GM12878 (cell line): ENCODE data around the gene RNF175. TPM values are rescaled to one million over a fixed set of nuclear protein-coding genes. Genes with fewer than 3 reads are reported as not detected.

Experiments
- ATAC-seq: fragments of 200-7000 bp; cut with Tn5 transposase; 3 replicates; pipeline ENCODE4 v1.9.1; 2020; ENCODE audit warnings: mild to moderate bottlenecking, moderate library complexity
- BruUV-seq: library from RNA; stranded (reverse); fragments of 400-500 nt; replicated peaks from 2 replicates; lab custom pipeline; 2021; lab: Mats Ljungman, UMichigan
- CTCF ChIA-PET: fragments of 300-600 bp; sonication (Branson Sonifier 250); formaldehyde crosslinking; extraction: SDS; loops from one replicate; lab custom pipeline; 2021; ENCODE audit warnings: inconsistent platforms; lab: Yijun Ruan, JAX
- POLR2A ChIA-PET: fragments of 350-600 bp; formaldehyde crosslinking; extraction: SDS; loops from one replicate; lab custom pipeline; 2021; ENCODE audit warnings: inconsistent platforms; lab: Charles Lee
- RAD21 ChIA-PET: fragments of 300-600 bp; sonication (Branson Sonifier 250); formaldehyde crosslinking; loops from one replicate; lab custom pipeline; 2023; ENCODE audit warnings: antibody characterized with exemption; ENCODE audit not compliant: unreplicated experiment; lab: Charles Lee
- SMC1A ChIA-PET: fragments of 300-600 bp; sonication (Branson Sonifier 250); formaldehyde crosslinking; loops from one replicate; lab custom pipeline; 2023; ENCODE audit not compliant: unreplicated experiment, uncharacterized antibody; lab: Charles Lee
- DNase-seq: peaks from one replicate; pipeline ENCODE4 v3.0.0-alpha.2; 2011; ENCODE audit warnings: low read depth, low spot score
- FAIRE-seq: peaks from 3 replicates; lab custom pipeline; 2011; peaks lifted over from hg19 to GRCh38; lab: Jason Lieb, UNC
- H2AFZ ChIP-seq: 2 replicates; pipeline ENCODE4 v1.6.0; 2011; ENCODE audit warnings: low read depth, low read length, control low read depth; ENCODE audit not compliant: control insufficient read depth
- H3K27ac ChIP-seq: 2 replicates; pipeline ENCODE4 v1.5.1; 2011; ENCODE audit warnings: control low read depth; ENCODE audit not compliant: control insufficient read depth, insufficient read depth
- H3K27me3 ChIP-seq, 2 experiments: replicated peaks in 1 of 2; 2 replicates each; pipeline versions ENCODE4 v1.6.0 to v1.6.1; 2011; ENCODE audit warnings: low read length in 1 of 2; ENCODE audit not compliant: control insufficient read depth in 2 of 2, insufficient read depth in 2 of 2
- H3K36me3 ChIP-seq, 2 experiments: 2 replicates each; pipeline ENCODE4 v1.5.1; 2011; ENCODE audit warnings: low read length in 1 of 2; ENCODE audit not compliant: control insufficient read depth in 2 of 2, insufficient read depth in 2 of 2
- H3K4me1 ChIP-seq: 2 replicates; pipeline ENCODE4 v1.6.1; 2011; ENCODE audit warnings: mild to moderate bottlenecking, low read length, moderate library complexity, mixed read lengths; ENCODE audit not compliant: control insufficient read depth, insufficient read depth
- H3K4me2 ChIP-seq: 2 replicates; pipeline ENCODE4 v1.6.0; 2011; ENCODE audit warnings: control low read depth; ENCODE audit not compliant: control insufficient read depth, insufficient read depth
- H3K4me3 ChIP-seq: fragments of 200-600 bp; sonication (generic); 2 replicates; pipeline ENCODE4 v1.5.1; 2016
- H3K79me2 ChIP-seq: 2 replicates; pipeline ENCODE4 v1.6.0; 2011; ENCODE audit warnings: low read length; ENCODE audit not compliant: control insufficient read depth, insufficient read depth
- H3K9ac ChIP-seq: 2 replicates; pipeline ENCODE4 v1.8.0; 2011; ENCODE audit warnings: low read length, control low read depth, mixed read lengths; ENCODE audit not compliant: control insufficient read depth, insufficient read depth
- H3K9me3 ChIP-seq: replicated peaks from 3 replicates; pipeline ENCODE4 v1.5.1; 2011; ENCODE audit warnings: mild to moderate bottlenecking, low read length; ENCODE audit not compliant: control insufficient read depth, insufficient read depth
- H4K20me1 ChIP-seq: 2 replicates; pipeline ENCODE4 v1.6.0; 2011; ENCODE audit not compliant: control insufficient read depth, insufficient read depth
- ASH2L ChIP-seq: fragments of 300-600, 200-600 bp; sonication (generic); IDR thresholded peaks from 2 replicates; pipeline ENCODE4 v1.6.1; 2017; ENCODE audit warnings: low read depth, mild to moderate bottlenecking, borderline replicate concordance
- ATF3 ChIP-seq: IDR thresholded peaks from 2 replicates; pipeline ENCODE4 v1.6.1; 2011; ENCODE audit warnings: low read depth, mild to moderate bottlenecking, low read length, moderate library complexity, borderline replicate concordance; ENCODE audit errors: extremely low read depth
- BACH1 ChIP-seq: fragments of 450-650 bp; IDR thresholded peaks from 2 replicates; pipeline ENCODE4 v1.6.1; 2017; ENCODE audit warnings: mild to moderate bottlenecking, borderline replicate concordance
- CEBPZ ChIP-seq: fragments of 150-350 bp; IDR thresholded peaks from 2 replicates; pipeline ENCODE4 v1.6.1; 2016; ENCODE audit warnings: low read depth, low read length
- E2F8 ChIP-seq: fragments of 450-650 bp; IDR thresholded peaks from 2 replicates; pipeline ENCODE4 v1.6.1; 2018; ENCODE audit warnings: mild to moderate bottlenecking, low read depth, moderate library complexity; ENCODE audit not compliant: partially characterized antibody
- HDGF ChIP-seq: fragments of 450-650 bp; IDR thresholded peaks from 2 replicates; pipeline ENCODE4 v1.6.1; 2016; ENCODE audit warnings: antibody characterized with exemption
- MAX ChIP-seq: IDR thresholded peaks from 2 replicates; pipeline ENCODE4 v1.6.1; 2012; ENCODE audit warnings: low read depth, low read length, improper control_type of control experiment
- MEF2A ChIP-seq: IDR thresholded peaks from 2 replicates; pipeline ENCODE4 v1.6.1; 2011; ENCODE audit warnings: low read depth, mild to moderate bottlenecking, low read length, moderate library complexity; ENCODE audit not compliant: insufficient read depth
- NKRF ChIP-seq: fragments of 450-650 bp; conservative IDR thresholded peaks from 2 replicates; pipeline ENCODE4 v1.6.1; 2017; ENCODE audit warnings: mild to moderate bottlenecking, moderate library complexity
- YBX1 ChIP-seq: fragments of 450-650 bp; IDR thresholded peaks from 2 replicates; pipeline ENCODE4 v1.6.1; 2016; ENCODE audit warnings: antibody characterized with exemption
- ZBTB40 ChIP-seq: fragments of 450-650 bp; IDR thresholded peaks from 2 replicates; pipeline ENCODE4 v1.6.1; 2016; ENCODE audit warnings: mild to moderate bottlenecking, moderate library complexity, borderline replicate concordance
- WGBS: methylation state at CpG from one replicate; pipeline ENCODE4 v1.1.6; 2016; ENCODE audit warnings: low lambda C conversion rate; ENCODE audit not compliant: insufficient replicate concordance, insufficient coverage; ENCODE audit errors: missing lambda C conversion rate; 5-methylcytosine and 5-hydroxymethylcytosine counted together
- in situ Hi-C: fragments of 300-500 bp; cut with MboI; formaldehyde crosslinking; loops from 9 replicates; pipeline ENCODE4 v1.14.3; 2018; ENCODE audit warnings: mixed read lengths
- intact Hi-C: fragments of 100-400 bp; cut with micrococcal nuclease; formaldehyde crosslinking; loops from one replicate; pipeline ENCODE4 v1.14.2; 2022; ENCODE audit not compliant: unreplicated experiment
- polyA plus RNA-seq, 11 experiments: library from polyadenylated mRNA; depleted of rRNA in 4 of 11; unstranded in 6 of 11; stranded (reverse) in 5 of 11; fragments of >200 nt; fragmentation: Nextera tagmentation in 4 of 11; fragmentation: Illumina TruSeq in 1 of 11; extraction: Ambion mirVana in 4 of 11; extraction: Trizol in 1 of 11; gene quantifications; 1 replicate in 1 of 11; 2 replicates in 10 of 11; pipeline versions ENCODE4 v1.2.1 to v1.2.3, GENCODE V29; 2011 to 2016; ENCODE audit warnings: inconsistent platforms in 2 of 11, missing spikeins in 2 of 11, low read depth in 1 of 11
- total RNA-seq, 4 experiments: library from RNA; depleted of rRNA in 3 of 4; stranded (reverse); fragments of >200 nt in 3 of 4; fragmentation: Illumina TruSeq in 1 of 4; extraction: Trizol in 1 of 4; gene quantifications; 2 replicates each; pipeline versions ENCODE4 v1.2.1 to v1.2.3, GENCODE V29; 2013 to 2021

RNF175 gene
- total and polyA plus RNA-seq, 10 of the 15 experiments (the other 5 are each of a cell fraction or from before 2014, with no cell fraction given): not detected

GRCh38 chr4:153676486-153676885 lies 83.3 kb downstream of the RNF175 start:
- ATAC-seq (no peak), DNase-seq (no peak), FAIRE-seq (no peak)
- ChIA-PET RAD21 (no interaction called here), CTCF (no interaction called here), POLR2A (no interaction called here), SMC1A (no interaction called here)
- no peak overlapping the region for H3K4me3 ChIP-seq
- H3K36me3 ChIP-seq: no peaks in the 10 kb centered on the region
- BruUV-seq: no TSS peak
- H3K27ac ChIP-seq: no peak overlapping the region
- in situ Hi-C loops (no loop called here), intact Hi-C loops (no loop called here)
- H2AFZ ChIP-seq: no peak overlapping the region
- H3K27me3 ChIP-seq: no peaks in the 10 kb centered on the region; a peak in 1 of 4 replicates
- H3K9me3 ChIP-seq: no peaks in the 10 kb centered on the region; the same call in 1 of the 3 replicates
- no peaks in the 10 kb centered on the region for H3K4me1 ChIP-seq
- WGBS: 44% methylated on average over 5 of the region's 5 CpGs
- no peak overlapping the region for H3K4me2 ChIP-seq
- H3K79me2 ChIP-seq: no peaks in the 10 kb centered on the region
- H3K9ac ChIP-seq: no peak overlapping the region
- H4K20me1 ChIP-seq: no peaks in the 10 kb centered on the region
- TF ChIP-seq MAX (no peak), CEBPZ (no peak), MEF2A (no peak), ZBTB40 (no peak), HDGF (no peak), YBX1 (no peak), ASH2L (no peak), NKRF (no peak), BACH1 (no peak), E2F8 (no peak), ATF3 (no peak)
